ENCODE results near the gene LPAR3. TPM values are rescaled to one million over a fixed set of nuclear protein-coding genes. Genes with fewer than 3 reads are reported as not detected.

LPAR3 gene
- total RNA-seq, 1 donor from 2014 or later = 18.7 TPM

- Histone ChIP-seq H3K36me3 (no peaks in the 10 kb centered on the region), H3K4me3 (no peak overlapping the region), H3K9me3 (no peaks in the 10 kb centered on the region), H3K27me3 (no peaks in the 10 kb centered on the region), H3K27ac (no peak overlapping the region), H3K4me1 (peaks cover 10% of the 10 kb centered on the region)
- intact Hi-C loops (cut with DNase I) = no loop called here
- TF ChIP-seq POLR2A (IDR thresholded peaks at IDR 0.05) (no peak), CTCF (IDR thresholded peaks at IDR 0.05) (no peak), POLR2AphosphoS5 (IDR thresholded peaks at IDR 0.05; ENCODE audit: insufficient read depth in 1 of 2, low read depth in 1 of 2) (no peak)
- no peak for DNase-seq (ENCODE audit: extremely low spot score in 2 of 2)
Observed at GRCh38 chr1:84855168-84855567, 37.8 kb downstream of the LPAR3 start.

- no peaks in the 10 kb centered on the region for H3K9me3 ChIP-seq
- no peak for DNase-seq (ENCODE audit: extremely low spot score in 2 of 2)
- H3K36me3 ChIP-seq = no peaks in the 10 kb centered on the region
- intact Hi-C loops (cut with DNase I) = no loop called here
- no peaks in the 10 kb centered on the region for H3K27me3 ChIP-seq
- H3K4me3 ChIP-seq = no peak overlapping the region
- H3K27ac ChIP-seq = no peak overlapping the region
- TF ChIP-seq POLR2AphosphoS5 (IDR thresholded peaks at IDR 0.05; ENCODE audit: insufficient read depth in 1 of 2, low read depth in 1 of 2) (peak in 1 of 2 donors; percentile 85), POLR2A (IDR thresholded peaks at IDR 0.05) (no peak)
- peaks cover 10% of the 10 kb centered on the region for H3K4me1 ChIP-seq
Observed at GRCh38 chr1:84853741-84854721, 39.0 kb downstream of the LPAR3 start.

- H3K27me3 ChIP-seq = no peaks in the 10 kb centered on the region
- no peak overlapping the region for H3K4me3 ChIP-seq
- no peak for DNase-seq (ENCODE audit: extremely low spot score in 2 of 2)
- peaks cover 22% of the 10 kb centered on the region for H3K4me1 ChIP-seq
- no peaks in the 10 kb centered on the region for H3K9me3 ChIP-seq
- H3K36me3 ChIP-seq = no peaks in the 10 kb centered on the region
- intact Hi-C loops (cut with DNase I) = no loop called here
- H3K27ac ChIP-seq = no peak overlapping the region
- TF ChIP-seq CTCF (IDR thresholded peaks at IDR 0.05) (no peak), POLR2A (IDR thresholded peaks at IDR 0.05) (no peak), POLR2AphosphoS5 (IDR thresholded peaks at IDR 0.05; ENCODE audit: insufficient read depth in 1 of 2, low read depth in 1 of 2) (no peak)
Observed at GRCh38 chr1:84851839-84852238, 41.2 kb downstream of the LPAR3 start.

GRCh38 chr1:84849357-84849975 is 43.5 kb downstream of the LPAR3 start:
- DNase-seq (ENCODE audit: extremely low spot score in 2 of 2) = no peak
- Histone ChIP-seq H3K9me3 (no peaks in the 10 kb centered on the region), H3K27ac (no peak overlapping the region), H3K4me3 (no peak overlapping the region), H3K36me3 (no peaks in the 10 kb centered on the region), H3K27me3 (no peaks in the 10 kb centered on the region), H3K4me1 (peaks cover 18% of the 10 kb centered on the region)
- intact Hi-C loops (cut with DNase I) = no loop called here
- TF ChIP-seq CTCF (IDR thresholded peaks at IDR 0.05) = no peak

GRCh38 chr1:84847253-84848250 is 45.5 kb downstream of the LPAR3 start:
- Histone ChIP-seq H3K36me3 (no peaks in the 10 kb centered on the region), H3K4me1 (peaks cover 18% of the 10 kb centered on the region), H3K27me3 (no peaks in the 10 kb centered on the region), H3K4me3 (no peak overlapping the region), H3K27ac (no peak overlapping the region), H3K9me3 (no peaks in the 10 kb centered on the region)
- DNase-seq (ENCODE audit: extremely low spot score in 2 of 2) = no peak
- TF ChIP-seq CTCF (IDR thresholded peaks at IDR 0.05) (no peak), POLR2A (IDR thresholded peaks at IDR 0.05) (no peak), POLR2AphosphoS5 (IDR thresholded peaks at IDR 0.05; ENCODE audit: insufficient read depth in 1 of 2, low read depth in 1 of 2) (no peak)
- intact Hi-C loops (cut with DNase I) = no loop called here
